Esophagus mucosa (tissue), 1 donor: ENCODE results near the gene RASA3. TPM values are rescaled to one million over a fixed set of nuclear protein-coding genes. Genes with fewer than 3 reads are reported as not detected.
"Not testable (repeated sequence)": the region's sequence is repeated elsewhere in the genome, so short reads cannot be mapped to it uniquely, and the experiment has no call there.

Source experiments
- ATAC-seq: fragments of 200-7000 bp; cut with Tn5 transposase; one replicate; pipeline ENCODE4 v1.9.1; 2020
- total RNA-seq: library from RNA; stranded (reverse); gene quantifications from one replicate; pipeline ENCODE4 v1.2.4, GENCODE V29; 2023
- donor health status: DM: yes; HTN: yes; CAD: no.

The RASA3 gene
- total RNA-seq, 1 donor from 2014 or later, result 1.6 TPM

GRCh38 chr13:113998781-113999617 lies 133.4 kb downstream of the RASA3 start:
- ATAC-seq, result no peak

GRCh38 chr13:113997845-113998751 lies 134.3 kb downstream of the RASA3 start:
- no peak for ATAC-seq

DNA sequence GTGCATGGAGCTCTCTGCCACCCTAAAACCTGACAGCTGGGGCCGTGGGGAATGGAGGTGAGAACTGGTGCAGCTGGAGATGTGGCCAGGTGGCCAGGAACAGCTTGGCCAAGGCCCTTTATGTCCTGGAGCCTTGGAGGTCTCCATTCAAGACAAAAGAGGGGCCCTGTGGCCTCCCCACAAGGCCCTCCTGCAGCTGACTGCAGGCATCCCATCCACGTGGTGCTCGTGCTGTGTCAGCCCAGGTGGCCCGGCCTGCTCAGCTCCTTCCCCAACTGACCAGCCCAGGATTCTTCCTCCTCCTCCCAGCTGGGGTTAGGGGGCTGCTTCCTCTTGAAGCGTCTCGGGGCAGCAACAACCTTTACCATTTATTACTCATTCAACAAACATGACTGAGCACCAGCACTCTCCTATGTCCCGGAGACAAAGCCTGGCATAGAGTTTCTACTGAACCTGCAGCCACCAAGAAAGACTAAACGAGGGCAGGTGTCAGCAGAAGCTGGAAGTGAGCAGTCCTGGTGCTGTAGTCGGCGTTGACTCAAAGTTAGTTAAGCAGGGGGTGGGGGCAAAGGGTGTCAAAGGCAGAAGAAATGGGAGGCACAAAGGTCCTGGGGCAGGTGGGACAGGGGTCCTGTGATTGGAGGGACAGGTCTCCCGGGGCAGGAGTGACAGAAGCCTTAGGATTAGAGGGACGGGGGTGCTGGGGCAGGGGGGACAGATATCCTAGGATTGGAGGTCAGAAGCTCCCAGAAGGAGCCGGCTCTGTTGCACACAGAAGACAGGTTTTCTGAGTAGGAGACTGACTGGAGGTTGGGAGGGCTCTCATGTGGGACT lies 135.3 kb downstream of the RASA3 start:
- ATAC-seq, result no peak

DNA sequence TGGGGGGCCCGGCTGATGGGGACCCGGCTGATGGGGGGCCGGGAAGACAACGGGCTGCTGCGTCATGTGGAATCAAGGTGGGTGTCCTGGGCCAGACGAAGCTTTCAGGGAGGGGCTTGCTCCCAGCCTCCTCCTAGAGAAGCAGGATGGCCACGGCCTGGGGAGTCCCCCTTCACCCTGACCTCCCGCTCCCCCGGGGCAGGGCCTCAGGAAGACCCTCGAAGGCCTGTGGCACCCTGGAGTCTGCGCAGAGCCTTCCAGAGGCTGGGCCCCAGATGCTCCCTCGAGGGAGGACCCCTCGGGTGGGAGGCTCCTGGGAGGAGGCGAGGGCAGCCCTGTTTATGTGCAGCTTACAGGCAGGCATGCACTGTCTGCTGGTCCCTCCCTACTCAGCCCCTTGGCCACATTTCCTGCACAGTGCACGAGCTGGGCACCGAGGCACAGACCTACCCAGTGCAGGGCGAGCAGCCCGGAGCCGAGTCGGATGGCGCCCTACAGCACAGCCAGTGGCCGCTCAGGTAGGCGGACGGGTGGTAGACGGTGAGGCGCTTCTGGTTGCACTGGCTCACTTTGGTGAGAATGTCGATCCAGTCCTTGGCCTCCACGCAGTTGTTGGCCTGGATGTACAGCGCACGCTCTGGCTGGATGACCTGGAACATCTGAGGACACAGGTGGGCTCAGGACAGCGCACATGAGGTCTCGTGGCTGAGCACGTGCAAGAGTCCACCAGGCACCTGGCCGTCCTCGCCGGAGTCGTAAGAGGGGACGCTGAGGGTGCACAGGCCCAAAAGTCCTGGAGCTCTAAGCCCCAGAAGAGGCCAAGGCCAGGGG lies 136.1 kb downstream of the RASA3 start:
- ATAC-seq, result peak; percentile 21

DNA sequence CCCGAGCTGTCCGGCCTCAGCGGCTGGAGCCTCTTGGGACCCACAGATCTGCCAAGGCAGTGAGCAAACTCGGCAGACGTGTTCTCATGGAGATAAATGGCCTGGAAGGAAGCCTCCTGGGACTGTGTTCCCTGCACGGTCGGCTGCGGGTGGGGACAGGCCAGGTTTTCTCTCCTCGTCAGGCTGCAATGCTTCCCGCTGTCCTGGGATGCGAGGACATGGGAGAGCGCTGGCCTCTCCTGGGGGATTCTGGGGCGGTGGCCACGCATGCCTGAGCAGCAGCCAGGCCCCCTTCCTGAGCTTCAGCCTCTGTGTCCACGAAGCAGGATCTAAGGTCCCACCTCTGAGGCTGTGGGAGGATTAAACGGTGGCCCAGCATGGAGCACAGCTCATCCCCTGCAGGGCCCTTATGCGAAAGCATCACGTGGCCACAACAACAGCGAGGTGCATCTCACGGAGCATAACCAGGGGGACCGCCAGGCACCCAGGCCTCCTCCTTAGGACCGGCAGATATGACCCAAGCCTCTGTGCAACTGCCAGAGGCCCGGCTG lies 137.3 kb downstream of the RASA3 start:
- ATAC-seq, result no peak

DNA sequence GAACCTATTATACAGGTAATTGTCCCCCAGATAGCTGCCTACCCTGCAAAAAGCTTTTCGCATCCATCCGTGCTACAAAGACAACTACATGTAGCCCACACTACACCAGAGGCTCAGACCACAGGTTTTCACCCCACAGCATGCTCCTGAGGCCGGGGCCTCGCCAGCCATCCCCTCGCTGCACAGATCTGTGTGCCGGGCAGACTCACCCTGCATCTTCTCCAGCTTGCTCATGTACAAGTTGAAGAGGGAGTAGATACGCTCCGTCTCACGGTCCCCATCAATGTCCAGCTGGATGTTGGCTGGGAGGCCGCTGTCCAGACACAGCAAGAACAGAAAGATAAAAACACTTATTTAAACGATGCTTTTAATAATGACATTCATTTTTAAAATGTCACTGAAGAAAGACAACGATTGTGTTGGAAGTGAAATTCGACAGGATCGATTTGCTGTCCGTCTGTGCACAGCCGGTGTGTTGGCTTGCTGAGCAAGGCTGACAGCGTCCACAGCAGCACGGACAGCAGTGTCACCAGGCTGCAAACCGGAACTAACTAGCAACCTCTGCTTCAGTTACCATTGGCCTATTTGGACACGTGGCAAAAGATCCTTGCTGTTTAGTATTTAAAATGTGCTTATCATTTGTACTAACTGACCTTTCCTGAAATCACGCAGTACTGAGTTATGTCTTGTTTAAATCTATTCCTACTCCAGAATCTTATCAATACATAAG lies 140.0 kb downstream of the RASA3 start:
- no peak for ATAC-seq

- ATAC-seq, result no peak
These were observed 140.7 kb downstream of the RASA3 start for GRCh38 chr13:113991676-113992179.

GRCh38 chr13:113991191-113991669 lies 141.2 kb downstream of the RASA3 start:
- no peak for ATAC-seq

GRCh38 chr13:113990321-113990837 lies 142.0 kb downstream of the RASA3 start:
- ATAC-seq, result no peak

GRCh38 chr13:113989585-113990300 lies 142.7 kb downstream of the RASA3 start:
- ATAC-seq, result no peak

DNA sequence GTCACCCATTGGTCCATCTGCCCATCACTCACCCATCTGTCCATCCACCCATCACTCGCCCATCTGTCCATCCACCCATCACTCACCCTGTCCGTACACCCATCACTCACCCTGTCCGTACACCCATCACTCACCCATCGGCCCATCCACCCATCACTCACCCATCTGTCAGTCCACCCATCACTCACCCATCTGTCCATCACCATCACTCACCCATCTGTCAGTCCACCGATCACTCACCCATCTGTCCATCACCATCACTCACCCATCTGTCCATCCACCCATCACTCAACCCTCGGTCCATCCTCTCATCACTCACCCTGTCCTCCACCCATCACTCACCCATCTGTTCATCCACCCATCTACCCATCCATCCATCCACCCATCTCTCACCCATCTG lies 143.6 kb downstream of the RASA3 start:
- ATAC-seq, result not testable (repeated sequence)

- ATAC-seq, result peak; percentile 7
These were observed 150.1 kb downstream of the RASA3 start for GRCh38 chr13:113982296-113982661.

DNA sequence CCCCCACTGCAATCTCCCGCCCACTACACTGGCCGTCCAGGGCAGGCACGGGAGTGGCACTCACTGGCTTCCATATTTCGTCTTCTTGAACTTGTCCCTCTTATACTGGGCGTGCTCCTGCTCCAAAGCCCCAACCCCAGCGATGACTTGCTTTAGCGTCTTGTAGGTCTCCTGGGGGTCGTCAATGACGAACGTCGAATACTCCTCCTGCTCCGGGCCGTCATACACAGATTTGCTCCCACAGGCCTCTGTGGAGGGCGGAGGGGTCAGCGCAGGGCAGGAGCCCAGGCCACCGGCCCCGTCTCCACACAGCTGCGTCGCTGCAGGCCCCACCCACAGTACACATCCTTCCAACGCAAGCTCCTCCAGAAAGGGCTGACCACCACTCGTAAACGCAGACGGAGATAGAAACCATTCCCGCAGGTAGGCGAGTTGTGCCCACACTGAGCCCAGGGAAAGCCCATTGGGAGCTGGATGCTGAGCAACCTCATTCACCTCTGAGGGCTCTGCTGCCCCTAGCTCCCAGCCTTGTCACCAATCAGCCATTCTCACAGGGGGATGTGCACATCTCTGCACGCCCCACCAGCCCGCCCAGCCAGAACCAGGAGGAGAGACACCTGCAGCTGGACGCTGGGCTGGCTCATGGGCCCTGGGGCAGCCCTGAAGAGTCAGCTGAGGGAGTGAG lies 150.7 kb downstream of the RASA3 start:
- peak; percentile 12 for ATAC-seq

- peak; percentile 66 for ATAC-seq
These were observed 151.2 kb downstream of the RASA3 start for GRCh38 chr13:113981194-113981605.

- peak; percentile 12 for ATAC-seq
These were observed 151.8 kb downstream of the RASA3 start for GRCh38 chr13:113980489-113981064.

DNA sequence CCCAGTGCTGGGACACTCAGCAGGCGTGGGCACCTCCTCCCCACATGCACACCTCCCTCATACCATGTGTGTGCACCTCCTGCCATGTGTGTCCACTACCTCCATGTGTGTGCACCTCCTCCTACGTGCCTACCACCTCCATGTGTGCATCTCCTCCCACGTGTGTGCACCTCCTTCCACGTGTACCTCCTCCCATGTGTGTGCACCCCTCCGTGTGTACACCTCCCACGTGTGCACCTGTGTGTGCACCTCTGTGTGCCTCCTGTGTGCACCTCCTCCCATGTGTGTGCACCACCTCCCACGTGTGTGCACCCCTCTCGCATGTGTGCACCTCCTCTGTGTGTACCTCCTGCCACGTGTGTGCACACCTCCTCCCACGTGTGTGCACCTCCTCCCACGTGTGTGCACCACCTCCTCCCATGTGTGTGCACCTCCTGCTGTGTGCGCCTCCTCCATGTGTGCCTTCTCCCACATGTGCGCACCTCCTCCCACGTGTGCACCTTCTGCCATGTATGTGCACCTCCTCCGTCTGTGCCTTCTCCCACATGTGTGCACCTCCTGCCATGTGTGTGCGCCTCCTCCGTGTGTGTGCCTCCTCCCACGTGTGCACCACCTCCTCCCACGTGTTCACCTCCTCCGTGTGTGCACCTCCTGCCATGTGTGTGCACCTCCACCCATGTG lies 152.5 kb downstream of the RASA3 start:
- ATAC-seq, result no peak

- no peak for ATAC-seq
These were observed 153.5 kb downstream of the RASA3 start for GRCh38 chr13:113978741-113979481.
